GM23248 (cell line): Measurements from ENCODE around the gene ZNF598. TPM values are rescaled to one million over a fixed set of nuclear protein-coding genes. Genes with fewer than 3 reads are reported as not detected.
A peak's percentile ranks its signal among the peaks of the same experiment; 100 is the strongest.

Experiments
- DNase-seq: peaks from one replicate; pipeline ENCODE4 v3.0.0-alpha.2; 2015
- H2AFZ ChIP-seq: fragments of 200-600 bp; sonication (generic); 2 replicates; pipeline ENCODE4 v1.6.1; 2016; ENCODE audit warnings: antibody characterized with exemption
- H3F3A ChIP-seq: fragments of 200-600 bp; sonication (generic); 2 replicates; pipeline ENCODE4 v1.6.1; 2016; ENCODE audit warnings: mild to moderate bottlenecking, antibody characterized with exemption, mixed run types; ENCODE audit not compliant: insufficient read depth
- H3K27ac ChIP-seq: fragments of 200-600 bp; sonication (generic); 2 replicates; pipeline ENCODE4 v1.5.1; 2016; ENCODE audit warnings: mild to moderate bottlenecking
- H3K27me3 ChIP-seq: fragments of 200-600 bp; sonication (generic); replicated peaks from 2 replicates; pipeline ENCODE4 v1.6.1; 2016; ENCODE audit warnings: mild to moderate bottlenecking; ENCODE audit not compliant: insufficient read depth
- H3K36me3 ChIP-seq: fragments of 200-600 bp; sonication (generic); 2 replicates; pipeline ENCODE4 v1.6.1; 2016; ENCODE audit warnings: low read depth, mild to moderate bottlenecking
- H3K4me1 ChIP-seq: fragments of 200-600 bp; sonication (generic); 2 replicates; pipeline ENCODE4 v1.6.1; 2016; ENCODE audit warnings: mild to moderate bottlenecking; ENCODE audit not compliant: insufficient read depth
- H3K4me2 ChIP-seq: fragments of 200-600 bp; sonication (generic); one replicate; pipeline ENCODE4 v1.6.1; 2016; ENCODE audit warnings: mild to moderate bottlenecking; ENCODE audit not compliant: unreplicated experiment
- H3K4me3 ChIP-seq: fragments of 200-600 bp; sonication (generic); 2 replicates; pipeline ENCODE4 v1.5.1; 2016; ENCODE audit warnings: mild to moderate bottlenecking
- H3K79me2 ChIP-seq: fragments of 200-600 bp; sonication (generic); 2 replicates; pipeline ENCODE4 v1.6.1; 2016; ENCODE audit warnings: mild to moderate bottlenecking; ENCODE audit not compliant: insufficient read depth
- H3K9ac ChIP-seq: fragments of 200-600 bp; sonication (generic); 2 replicates; pipeline ENCODE4 v1.6.1; 2016; ENCODE audit warnings: mild to moderate bottlenecking
- H3K9me2 ChIP-seq: fragments of 200-600 bp; sonication (generic); 2 replicates; pipeline ENCODE4 v1.6.1; 2016; ENCODE audit warnings: mixed run types, mild to moderate bottlenecking, moderate library complexity; ENCODE audit not compliant: insufficient read depth
- H3K9me3 ChIP-seq: fragments of 200-600 bp; sonication (generic); one replicate; pipeline ENCODE4 v1.6.1; 2017; ENCODE audit warnings: low read depth
- H4K20me1 ChIP-seq: fragments of 200-600 bp; sonication (generic); 2 replicates; pipeline ENCODE4 v1.6.0; 2016; ENCODE audit not compliant: insufficient read depth
- EZH2 ChIP-seq: fragments of 200-600 bp; sonication (generic); IDR thresholded peaks from 2 replicates; pipeline ENCODE4 v1.6.1; 2018; ENCODE audit warnings: antibody characterized with exemption, mild to moderate bottlenecking; ENCODE audit not compliant: insufficient read depth, poor library complexity, severe bottlenecking
- EZH2phosphoT487 ChIP-seq: fragments of 200-600 bp; sonication (generic); IDR thresholded peaks from 2 replicates; pipeline ENCODE4 v1.6.1; 2018; ENCODE audit warnings: antibody characterized with exemption, moderate library complexity, mild to moderate bottlenecking, low read depth; ENCODE audit not compliant: insufficient read depth
- WGBS, 2 experiments: methylation state at CpG; one replicate each; pipeline ENCODE4 v1.1.6; 2015 to 2017; ENCODE audit warnings: low lambda C conversion rate in 2 of 2, low coverage in 1 of 2; ENCODE audit errors: missing lambda C conversion rate in 2 of 2; 5-methylcytosine and 5-hydroxymethylcytosine counted together
- in situ Hi-C: fragments of 300-500 bp; cut with MboI; formaldehyde crosslinking; loops from 2 replicates; pipeline ENCODE4 v1.15.0; 2020
- polyA plus RNA-seq: library from polyadenylated mRNA; unstranded; fragments of >200 nt; fragmentation: Nextera tagmentation; extraction: Ambion mirVana; gene quantifications from 2 replicates; pipeline ENCODE4 v1.2.1, GENCODE V29; 2016
- total RNA-seq: library from RNA; depleted of rRNA; stranded (reverse); fragments of >200 nt; shearing (Covaris generic); gene quantifications from 2 replicates; pipeline ENCODE4 v1.2.3, GENCODE V29; 2014

ZNF598 gene
- total and polyA plus RNA-seq, 2 experiments from 2014 or later: 12.2 to 21.2 TPM

GRCh38 chr16:2039274-2040031 is 29.8 kb upstream of the ZNF598 start:
- Histone ChIP-seq H3K9ac (peak overlapping the region; percentile 59), H3K27me3 (no peaks in the 10 kb centered on the region), H3K9me3 (no peaks in the 10 kb centered on the region), H3K9me2 (no peaks in the 10 kb centered on the region), H3K4me3 (no peak overlapping the region), H3K27ac (0 out of 2 replicates have a peak overlapping the region, but pooled peaks have one; percentile 23), H2AFZ (no peak overlapping the region), H3K4me1 (peaks cover 19% of the 10 kb centered on the region), H3K4me2 (peak overlapping the region; percentile 8), H3K79me2 (peaks cover 12% of the 10 kb centered on the region; the same call in 1 of the 2 replicates), H3F3A (no peaks in the 10 kb centered on the region), H3K36me3 (no peaks in the 10 kb centered on the region), H4K20me1 (no peaks in the 10 kb centered on the region)
- peak; percentile 84 for DNase-seq
- WGBS, 2 experiments: 41 to 46% methylated on average over 26 to 29 of the region's 29 CpGs
- in situ Hi-C loops: no loop called here
- no peak for TF ChIP-seq EZH2
- TF ChIP-seq EZH2phosphoT487: no peak

- H3K4me1 ChIP-seq: peaks cover 23% of the 10 kb centered on the region
- 87 to 91% methylated on average over 22 to 40 of the region's 41 CpGs for WGBS, 2 experiments
- in situ Hi-C loops: no loop called here
- H3F3A ChIP-seq: no peaks in the 10 kb centered on the region
- no peaks in the 10 kb centered on the region for H3K27me3 ChIP-seq
- H2AFZ ChIP-seq: no peak overlapping the region
- no peaks in the 10 kb centered on the region for H3K36me3 ChIP-seq
- H3K79me2 ChIP-seq: peaks cover 12% of the 10 kb centered on the region; the same call in 1 of the 2 replicates
- H3K9me2 ChIP-seq: no peaks in the 10 kb centered on the region
- H3K27ac ChIP-seq: no peak overlapping the region
- H3K4me2 ChIP-seq: no peak overlapping the region
- no peaks in the 10 kb centered on the region for H4K20me1 ChIP-seq
- no peaks in the 10 kb centered on the region for H3K9me3 ChIP-seq
- TF ChIP-seq EZH2phosphoT487 (no peak), EZH2 (no peak)
- peak overlapping the region; percentile 59 for H3K9ac ChIP-seq
- no peak for DNase-seq
- no peak overlapping the region for H3K4me3 ChIP-seq
These were observed 29.0 kb upstream of the ZNF598 start for GRCh38 chr16:2038382-2039231.

- in situ Hi-C loops: no loop called here
- peaks cover 30% of the 10 kb centered on the region for H3K4me1 ChIP-seq
These were observed 28.2 kb upstream of the ZNF598 start for GRCh38 chr16:2037647-2038381.

GRCh38 chr16:2037115-2037514 is 27.5 kb upstream of the ZNF598 start:
- 91 to 96% methylated on average over 14 to 15 of the region's 15 CpGs for WGBS, 2 experiments
- no peak for DNase-seq
- peaks cover 33% of the 10 kb centered on the region for H3K4me1 ChIP-seq
- peaks cover 12% of the 10 kb centered on the region; the same call in 1 of the 2 replicates for H3K79me2 ChIP-seq
- H3K9me3 ChIP-seq: no peaks in the 10 kb centered on the region
- H3K4me2 ChIP-seq: no peak overlapping the region
- no peaks in the 10 kb centered on the region for H4K20me1 ChIP-seq
- no peak overlapping the region for H3K9ac ChIP-seq
- H3K27ac ChIP-seq: no peak overlapping the region
- H3K4me3 ChIP-seq: no peak overlapping the region
- TF ChIP-seq EZH2: no peak
- no peak for TF ChIP-seq EZH2phosphoT487
- in situ Hi-C loops: no loop called here
- no peaks in the 10 kb centered on the region for H3K9me2 ChIP-seq
- no peaks in the 10 kb centered on the region for H3K36me3 ChIP-seq
- no peaks in the 10 kb centered on the region for H3F3A ChIP-seq
- H2AFZ ChIP-seq: no peak overlapping the region
- H3K27me3 ChIP-seq: no peaks in the 10 kb centered on the region

More at GRCh38 chr16:2037647-2038381, 28.2 kb upstream of the ZNF598 start:
- no peak for DNase-seq
- Histone ChIP-seq H3K4me2 (no peak overlapping the region), H3K9ac (no peak overlapping the region), H3K9me3 (no peaks in the 10 kb centered on the region), H3K4me3 (no peak overlapping the region), H3K27me3 (no peaks in the 10 kb centered on the region), H3F3A (no peaks in the 10 kb centered on the region), H2AFZ (no peak overlapping the region), H4K20me1 (no peaks in the 10 kb centered on the region), H3K79me2 (peaks cover 12% of the 10 kb centered on the region; the same call in 1 of the 2 replicates), H3K9me2 (no peaks in the 10 kb centered on the region), H3K36me3 (no peaks in the 10 kb centered on the region), H3K27ac (no peak overlapping the region)
- TF ChIP-seq EZH2 (no peak), EZH2phosphoT487 (no peak)
- 80 to 87% methylated on average over 22 to 25 of the region's 29 CpGs for WGBS, 2 experiments
